GM19452 (cell line): ENCODE measurements around the gene IFT52.
"Not testable (repeated sequence)": the region's sequence is repeated elsewhere in the genome, so short reads cannot be mapped to it uniquely, and the experiment has no call there.

Source experiments
- ATAC-seq: cut with Tn5 transposase; IDR thresholded peaks from one replicate; pipeline ENCODE4 v1.9.1; 2021; ENCODE audit not compliant: unreplicated experiment

The IFT52 gene

GRCh38 chr20:43565758-43566104 is 25.0 kb upstream of the IFT52 start:
- no peak for ATAC-seq

GRCh38 chr20:43567477-43567876 is 23.3 kb upstream of the IFT52 start:
- ATAC-seq = no peak

- ATAC-seq = no peak
These were observed 22.0 kb upstream of the IFT52 start for GRCh38 chr20:43568706-43569105.

- no peak for ATAC-seq
These were observed 21.5 kb upstream of the IFT52 start for GRCh38 chr20:43569282-43569681.

GRCh38 chr20:43570496-43570895 is 20.2 kb upstream of the IFT52 start:
- no peak for ATAC-seq

- no peak for ATAC-seq
These were observed 19.4 kb upstream of the IFT52 start for GRCh38 chr20:43571310-43571709.

GRCh38 chr20:43571771-43572170 is 19.0 kb upstream of the IFT52 start:
- no peak for ATAC-seq

- no peak for ATAC-seq
These were observed 17.8 kb upstream of the IFT52 start for GRCh38 chr20:43572891-43573290.

GRCh38 chr20:43576108-43576507 is 14.6 kb upstream of the IFT52 start:
- ATAC-seq = no peak

GRCh38 chr20:43579861-43580793 is 10.6 kb upstream of the IFT52 start:
- no peak for ATAC-seq

GRCh38 chr20:43583133-43583864 is 7.4 kb upstream of the IFT52 start:
- no peak for ATAC-seq

- no peak for ATAC-seq
These were observed 6.7 kb upstream of the IFT52 start for GRCh38 chr20:43583982-43584432.

GRCh38 chr20:43584448-43585136 is 6.1 kb upstream of the IFT52 start:
- no peak for ATAC-seq

GRCh38 chr20:43586641-43587040 is 4.1 kb upstream of the IFT52 start:
- ATAC-seq = no peak

- ATAC-seq = not testable (repeated sequence)
These were observed 2.2 kb upstream of the IFT52 start for GRCh38 chr20:43588526-43588925.

- ATAC-seq = no peak
These were observed 723 bp upstream of the IFT52 start for GRCh38 chr20:43590036-43590391.

- ATAC-seq = not testable (repeated sequence)
These were observed 11.2 kb downstream of the IFT52 start for GRCh38 chr20:43601960-43602359.

GRCh38 chr20:43603124-43603523 is 12.4 kb downstream of the IFT52 start:
- ATAC-seq = no peak

GRCh38 chr20:43605715-43606114 is 15.0 kb downstream of the IFT52 start:
- ATAC-seq = no peak

- ATAC-seq = not testable (repeated sequence)
These were observed 16.5 kb downstream of the IFT52 start for GRCh38 chr20:43607278-43607677.

GRCh38 chr20:43631598-43631997 is 40.9 kb downstream of the IFT52 start:
- no peak for ATAC-seq

- no peak for ATAC-seq
These were observed 45.7 kb downstream of the IFT52 start for GRCh38 chr20:43636429-43636828.
